ENCODE results near the gene RAET1E. TPM values are rescaled to one million over a fixed set of nuclear protein-coding genes. Genes with fewer than 3 reads are reported as not detected.

The RAET1E gene
- total and polyA plus RNA-seq, 2 donors (not counting 3 experiments of a cell fraction or from before 2014, with no cell fraction given), result 0.04 TPM; not detected in 1

DNA sequence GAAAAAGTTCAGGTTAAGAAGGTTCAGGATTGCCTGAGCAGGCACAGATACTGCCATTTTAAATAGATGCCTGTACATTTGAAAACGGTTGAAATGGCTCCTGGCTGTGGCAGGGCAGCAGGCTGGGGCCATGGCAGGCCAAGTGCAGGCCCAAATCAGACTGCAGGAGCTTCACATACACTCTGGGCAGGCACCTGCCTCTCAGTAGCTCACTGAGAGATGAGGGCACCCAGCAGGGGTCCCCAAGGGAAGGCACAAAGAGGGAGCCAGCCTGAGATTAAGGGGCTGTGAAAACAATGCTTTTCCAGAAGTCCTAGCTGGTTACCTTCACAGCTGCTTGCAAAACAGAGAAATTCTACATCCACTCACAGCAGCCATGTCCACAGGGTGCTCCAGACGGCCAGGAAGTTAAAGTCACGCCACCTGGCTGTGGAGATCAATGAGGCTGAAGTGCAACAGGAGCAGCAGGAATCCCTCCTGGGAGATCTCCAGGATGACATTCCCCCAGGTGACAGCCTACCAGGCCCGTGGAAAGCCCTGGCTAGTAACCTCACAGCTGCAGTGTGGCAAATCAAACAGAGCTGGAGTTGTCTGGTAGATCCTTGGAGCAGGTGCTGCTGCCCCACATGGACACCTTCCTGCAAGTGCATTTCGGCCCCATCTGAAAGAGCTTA lies 6.2 kb upstream of the RAET1E start:
- dilution Hi-C loops (cut with MboI; ENCODE audit: extremely low pct_ligation_motif_present, low sequenced_read_pairs) (no loop called here), intact Hi-C loops (cut with micrococcal nuclease) (no loop called here)
- H3K79me2 ChIP-seq (ENCODE audit: control insufficient read depth, insufficient read depth, low read length), result no peaks in the 10 kb centered on the region
- peaks cover 4 to 15% of the 10 kb centered on the region in 2 experiments for H3K27me3 ChIP-seq (ENCODE audit: control insufficient read depth in 2 of 2, insufficient read depth in 2 of 2, low read length in 2 of 2)
- H3K36me3 ChIP-seq (ENCODE audit: control insufficient read depth in 2 of 2, extremely low read depth in 1 of 2, insufficient read depth in 2 of 2, low read length in 2 of 2), result no peaks in the 10 kb centered on the region
- CTCF ChIA-PET, result interaction anchor here (0.6 to 1.4 kb wide), 8 partner anchors 9 to 57 kb away, joined by 3 to 5 read pairs (median 4); partner anchors contain the start of gene RAET1G
- no peak overlapping the region for H3K4me2 ChIP-seq (ENCODE audit: insufficient read depth, low read length)
- BruUV-seq (replicated peaks), result no TSS peak
- no peaks in the 10 kb centered on the region for H4K20me1 ChIP-seq (replicated peaks; ENCODE audit: control insufficient read depth, extremely low read depth, insufficient read depth, low read length)
- DNase-seq (ENCODE audit: low read depth, low spot score) (no peak), FAIRE-seq (no peak)
- no peaks in the 10 kb centered on the region for H3K4me1 ChIP-seq (ENCODE audit: control insufficient read depth, extremely low read depth, insufficient read depth, low read length)
- H3K9ac ChIP-seq (replicated peaks; ENCODE audit: extremely low read depth, insufficient read depth, low read length), result no peak overlapping the region
- H3K9me3 ChIP-seq (replicated peaks; ENCODE audit: control insufficient read depth, insufficient read depth, low read length), result no peaks in the 10 kb centered on the region
- H3K4me3 ChIP-seq (replicated peaks in 1 of 3; ENCODE audit: insufficient read depth in 1 of 3, low read depth in 1 of 3, low read length in 3 of 3), result no peak overlapping the region
- H3K9me1 ChIP-seq (replicated peaks; ENCODE audit: control insufficient read depth, extremely low read depth, insufficient read depth, low read length), result no peaks in the 10 kb centered on the region
- TF ChIP-seq EZH2 (IDR thresholded peaks at IDR 0.05; ENCODE audit: borderline replicate concordance, low read depth, low read length, severe bottlenecking), result no peak
- TF ChIP-seq, protein P1, sequence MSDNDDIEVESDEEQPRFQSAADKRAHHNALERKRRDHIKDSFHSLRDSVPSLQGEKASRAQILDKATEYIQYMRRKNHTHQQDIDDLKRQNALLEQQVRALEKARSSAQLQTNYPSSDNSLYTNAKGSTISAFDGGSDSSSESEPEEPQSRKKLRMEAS (IDR thresholded peaks at IDR 0.05; ENCODE audit: insufficient read depth, insufficient read length), result no peak
- TF ChIP-seq GATA2 (IDR thresholded peaks at IDR 0.05; ENCODE audit: insufficient read depth, insufficient read length, low read depth, low read length), result no peak
- no peak for TF ChIP-seq FOS (IDR thresholded peaks at IDR 0.05; ENCODE audit: borderline replicate concordance, insufficient read depth, low read length)
- TF ChIP-seq JUN (IDR thresholded peaks at IDR 0.05; ENCODE audit: borderline replicate concordance, insufficient read depth, insufficient read length, low read depth), result no peak
- TF ChIP-seq, protein P2, sequence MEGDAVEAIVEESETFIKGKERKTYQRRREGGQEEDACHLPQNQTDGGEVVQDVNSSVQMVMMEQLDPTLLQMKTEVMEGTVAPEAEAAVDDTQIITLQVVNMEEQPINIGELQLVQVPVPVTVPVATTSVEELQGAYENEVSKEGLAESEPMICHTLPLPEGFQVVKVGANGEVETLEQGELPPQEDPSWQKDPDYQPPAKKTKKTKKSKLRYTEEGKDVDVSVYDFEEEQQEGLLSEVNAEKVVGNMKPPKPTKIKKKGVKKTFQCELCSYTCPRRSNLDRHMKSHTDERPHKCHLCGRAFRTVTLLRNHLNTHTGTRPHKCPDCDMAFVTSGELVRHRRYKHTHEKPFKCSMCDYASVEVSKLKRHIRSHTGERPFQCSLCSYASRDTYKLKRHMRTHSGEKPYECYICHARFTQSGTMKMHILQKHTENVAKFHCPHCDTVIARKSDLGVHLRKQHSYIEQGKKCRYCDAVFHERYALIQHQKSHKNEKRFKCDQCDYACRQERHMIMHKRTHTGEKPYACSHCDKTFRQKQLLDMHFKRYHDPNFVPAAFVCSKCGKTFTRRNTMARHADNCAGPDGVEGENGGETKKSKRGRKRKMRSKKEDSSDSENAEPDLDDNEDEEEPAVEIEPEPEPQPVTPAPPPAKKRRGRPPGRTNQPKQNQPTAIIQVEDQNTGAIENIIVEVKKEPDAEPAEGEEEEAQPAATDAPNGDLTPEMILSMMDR (IDR thresholded peaks at IDR 0.05; ENCODE audit: extremely low read depth in 1 of 2, insufficient read depth in 1 of 2, low read depth in 1 of 2, low read length in 2 of 2), result no peak
- TF ChIP-seq POLR2A (IDR thresholded peaks at IDR 0.05; ENCODE audit: low read depth, low read length), result no peak
- no peak for TF ChIP-seq POLR2AphosphoS5 (IDR thresholded peaks at IDR 0.05; ENCODE audit: insufficient read depth, low read depth, low read length)
- TF ChIP-seq MYC (IDR thresholded peaks at IDR 0.05; ENCODE audit: low read depth, low read length), result no peak
- no peak overlapping the region for H2AFZ ChIP-seq (ENCODE audit: low read depth, low read length)
- POLR2A ChIA-PET, result no interaction called here
- H3K27ac ChIP-seq (ENCODE audit: insufficient read depth, low read depth, low read length), result no peak overlapping the region
